Measurements from ENCODE around the gene ZNF207. TPM values are rescaled to one million over a fixed set of nuclear protein-coding genes. Genes with fewer than 3 reads are reported as not detected.

The ZNF207 gene
- total and polyA plus RNA-seq, 12 donors, result 58.8 to 193 (median 130) TPM

DNA sequence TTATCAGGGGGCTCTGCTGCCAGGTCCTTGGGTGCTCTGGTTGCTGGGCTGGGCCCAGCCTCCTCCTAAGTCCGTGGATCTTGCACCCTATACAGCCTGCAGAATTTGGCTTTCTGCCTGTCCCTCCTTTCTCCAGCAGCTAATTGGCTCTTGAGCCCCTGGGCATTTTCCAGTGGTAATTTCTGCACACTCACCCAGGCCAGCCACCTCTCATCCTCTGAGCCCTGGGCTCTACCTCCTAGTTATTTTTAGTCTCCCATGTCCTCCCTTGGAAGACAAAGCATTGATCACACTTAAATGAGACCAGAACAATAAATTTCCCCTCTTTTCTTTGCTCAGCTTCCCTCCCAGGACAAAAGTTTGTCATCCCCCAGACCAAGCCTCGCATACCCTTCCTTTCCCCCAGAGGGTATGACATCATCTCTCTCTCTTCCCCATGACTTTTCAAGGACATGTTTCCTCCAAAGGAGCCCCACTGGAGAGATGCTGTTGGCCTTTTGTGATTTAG lies 46.1 kb upstream of the ZNF207 start:
- 32 to 52% (median 37%) methylated on average over 1 to 2 of the region's 2 CpGs for WGBS, 4 donors
- H3K36me3 ChIP-seq (replicated peaks in 1 of 2), result no peaks in the 10 kb centered on the region
- no peak overlapping the region for H3K4me3 ChIP-seq
- TF ChIP-seq POLR2A (IDR thresholded peaks at IDR 0.05), result no peak
- TF ChIP-seq, protein P1, sequence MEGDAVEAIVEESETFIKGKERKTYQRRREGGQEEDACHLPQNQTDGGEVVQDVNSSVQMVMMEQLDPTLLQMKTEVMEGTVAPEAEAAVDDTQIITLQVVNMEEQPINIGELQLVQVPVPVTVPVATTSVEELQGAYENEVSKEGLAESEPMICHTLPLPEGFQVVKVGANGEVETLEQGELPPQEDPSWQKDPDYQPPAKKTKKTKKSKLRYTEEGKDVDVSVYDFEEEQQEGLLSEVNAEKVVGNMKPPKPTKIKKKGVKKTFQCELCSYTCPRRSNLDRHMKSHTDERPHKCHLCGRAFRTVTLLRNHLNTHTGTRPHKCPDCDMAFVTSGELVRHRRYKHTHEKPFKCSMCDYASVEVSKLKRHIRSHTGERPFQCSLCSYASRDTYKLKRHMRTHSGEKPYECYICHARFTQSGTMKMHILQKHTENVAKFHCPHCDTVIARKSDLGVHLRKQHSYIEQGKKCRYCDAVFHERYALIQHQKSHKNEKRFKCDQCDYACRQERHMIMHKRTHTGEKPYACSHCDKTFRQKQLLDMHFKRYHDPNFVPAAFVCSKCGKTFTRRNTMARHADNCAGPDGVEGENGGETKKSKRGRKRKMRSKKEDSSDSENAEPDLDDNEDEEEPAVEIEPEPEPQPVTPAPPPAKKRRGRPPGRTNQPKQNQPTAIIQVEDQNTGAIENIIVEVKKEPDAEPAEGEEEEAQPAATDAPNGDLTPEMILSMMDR (IDR thresholded peaks at IDR 0.05), result no peak
- no peaks in the 10 kb centered on the region for H3K27me3 ChIP-seq
- DNase-seq, result peak in 1 of 7 donors; percentile 65
- peak overlapping the region in 1 of 5 donors; percentile 71 for H3K27ac ChIP-seq
- H3K9me3 ChIP-seq (replicated peaks in 1 of 3), result no peaks in the 10 kb centered on the region
- peaks cover 15 to 17% of the 10 kb centered on the region in 2 donors for H3K4me1 ChIP-seq (replicated peaks in 1 of 2)
- intact Hi-C loops (cut with DNase I), result no loop called here

DNA sequence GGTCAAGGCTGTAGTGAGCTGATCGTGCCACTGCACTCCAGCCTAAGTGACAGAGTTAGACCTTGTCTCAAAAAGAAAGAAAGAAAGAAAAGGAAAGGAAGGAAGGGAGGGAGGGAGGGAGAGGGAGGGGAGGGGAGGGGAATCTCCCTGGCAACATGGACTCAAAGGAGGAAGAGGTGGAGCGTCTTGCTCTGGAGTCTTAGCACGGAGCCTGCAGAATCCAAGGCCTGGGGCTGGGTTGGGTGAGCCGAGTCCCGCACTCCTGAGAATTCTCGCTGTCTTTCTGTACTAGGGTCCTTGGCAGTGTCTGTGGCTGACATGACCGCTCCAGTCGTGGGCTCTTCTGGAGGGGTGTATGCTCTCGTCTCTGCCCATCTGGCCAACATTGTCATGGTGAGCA lies 44.9 kb upstream of the ZNF207 start:
- TF ChIP-seq POLR2A (IDR thresholded peaks at IDR 0.05), result no peak
- TF ChIP-seq, protein P1 (IDR thresholded peaks at IDR 0.05), result no peak
- 65 to 85% (median 76%) methylated on average over 9 of the region's 9 CpGs for WGBS, 4 donors
- no peaks in the 10 kb centered on the region for H3K9me3 ChIP-seq (replicated peaks in 1 of 3)

DNA sequence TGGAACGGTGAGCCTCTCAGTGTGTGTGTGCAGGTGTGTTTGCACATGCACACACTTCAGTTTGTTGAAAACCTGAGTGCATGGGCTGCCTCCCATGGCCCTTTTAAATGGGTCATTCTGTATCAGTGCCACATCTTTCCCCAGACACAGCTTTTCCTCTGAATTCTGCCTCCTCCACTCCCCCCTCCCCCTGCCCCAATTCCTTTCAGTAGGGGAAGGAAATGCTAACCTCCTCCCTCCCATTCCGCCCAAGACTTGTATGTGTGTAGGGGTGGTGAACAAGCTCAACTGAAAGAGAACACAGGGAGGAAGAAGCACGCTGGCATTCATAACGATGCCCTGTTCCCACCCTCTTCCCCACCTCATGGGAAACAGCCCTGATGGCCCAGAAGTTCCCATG lies 42.3 kb upstream of the ZNF207 start:
- H3K4me3 ChIP-seq, result no peak overlapping the region
- H3K36me3 ChIP-seq (replicated peaks in 1 of 2), result no peaks in the 10 kb centered on the region
- no peaks in the 10 kb centered on the region for H3K27me3 ChIP-seq
- no peaks in the 10 kb centered on the region for H3K9me3 ChIP-seq (replicated peaks in 1 of 3)
- H3K4me1 ChIP-seq (replicated peaks in 1 of 2), result peaks cover 12 to 16% of the 10 kb centered on the region in 2 donors
- 73 to 86% (median 80%) methylated on average over 4 of the region's 4 CpGs for WGBS, 4 donors
- TF ChIP-seq, protein P1 (IDR thresholded peaks at IDR 0.05), result no peak
- no peak for TF ChIP-seq POLR2A (IDR thresholded peaks at IDR 0.05)
- no peak overlapping the region for H3K27ac ChIP-seq
- no peak for DNase-seq
- intact Hi-C loops (cut with DNase I), result no loop called here

More for the DNA sequence above, 44.9 kb upstream of the ZNF207 start:
- no peak for DNase-seq
- Histone ChIP-seq H3K36me3 (replicated peaks in 1 of 2) (no peaks in the 10 kb centered on the region), H3K4me1 (replicated peaks in 1 of 2) (peaks cover 15 to 17% of the 10 kb centered on the region in 2 donors), H3K27ac (no peak overlapping the region), H3K27me3 (no peaks in the 10 kb centered on the region), H3K4me3 (no peak overlapping the region)
- intact Hi-C loops (cut with DNase I), result no loop called here

DNA sequence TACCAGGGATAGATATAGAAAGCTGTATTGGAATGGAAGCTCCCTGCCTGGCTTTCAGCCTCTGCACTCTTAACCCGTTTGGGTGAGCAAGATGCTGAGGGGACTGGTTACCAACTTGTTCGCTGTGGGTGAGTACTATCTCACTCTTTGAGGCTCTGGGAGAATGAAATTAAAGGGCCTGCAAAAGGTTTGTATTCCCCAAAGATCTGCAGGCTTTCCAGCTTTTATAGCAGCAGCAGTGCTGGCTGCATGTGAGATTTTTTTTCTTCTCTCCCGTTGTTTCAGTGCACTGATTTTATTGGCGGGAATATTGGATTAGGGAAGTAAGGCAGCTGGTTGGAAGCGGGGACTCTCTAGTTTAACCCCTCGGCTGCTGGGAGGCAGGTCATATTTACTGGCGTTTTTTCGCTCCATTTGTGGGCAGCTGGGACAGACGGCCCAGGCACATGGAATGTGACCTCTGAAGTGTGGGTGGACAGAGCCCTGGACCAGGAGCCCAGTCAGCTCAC lies 38.9 kb upstream of the ZNF207 start:
- no peak for DNase-seq
- Histone ChIP-seq H3K4me3 (no peak overlapping the region), H3K36me3 (replicated peaks in 1 of 2) (no peaks in the 10 kb centered on the region), H3K9me3 (replicated peaks in 1 of 3) (no peaks in the 10 kb centered on the region), H3K27me3 (no peaks in the 10 kb centered on the region), H3K27ac (no peak overlapping the region), H3K4me1 (replicated peaks in 1 of 2) (no peaks in the 10 kb centered on the region)
- intact Hi-C loops (cut with DNase I), result no loop called here
- WGBS, 4 donors, result 30 to 43% (median 41%) methylated on average over 8 to 9 of the region's 9 CpGs
- TF ChIP-seq POLR2A (IDR thresholded peaks at IDR 0.05), result no peak
- TF ChIP-seq, protein P1 (IDR thresholded peaks at IDR 0.05), result no peak
